GM12875 (cell line): ENCODE data around the gene CHMP4B.

Experiments
- H3K4me3 ChIP-seq: one replicate; pipeline ENCODE4 v1.5.1; 2011; ENCODE audit warnings: low read depth, low read length, control low read depth
- CTCF ChIP-seq: IDR thresholded peaks from 2 replicates; pipeline ENCODE4 v1.5.1; 2011; ENCODE audit warnings: low read depth, mild to moderate bottlenecking, control low read depth, inconsistent platforms, low read length, moderate library complexity, borderline replicate concordance; ENCODE audit not compliant: insufficient read depth

CHMP4B gene

DNA sequence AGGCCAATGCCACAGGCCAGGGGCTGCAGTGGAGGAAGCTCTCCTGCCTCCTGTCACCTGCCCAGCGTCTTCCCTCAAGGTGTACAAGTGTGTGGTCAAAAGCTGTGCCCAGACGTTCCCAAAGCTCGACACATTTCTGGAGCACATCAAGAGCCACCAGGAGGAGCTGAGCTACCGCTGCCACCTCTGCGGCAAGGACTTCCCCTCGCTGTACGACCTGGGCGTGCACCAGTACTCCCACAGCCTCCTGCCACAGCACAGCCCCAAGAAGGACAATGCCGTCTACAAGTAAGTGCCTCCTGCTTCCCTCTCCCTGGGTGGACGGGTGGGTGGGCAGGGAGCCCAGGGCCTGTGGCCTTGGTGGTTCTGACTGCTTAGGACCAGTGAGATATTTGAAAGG, 41.1 kb upstream of the CHMP4B start:
- H3K4me3 ChIP-seq: no peak overlapping the region
- TF ChIP-seq CTCF: no peak

GRCh38 chr20:33771938-33772337, 39.2 kb upstream of the CHMP4B start:
- H3K4me3 ChIP-seq: no peak overlapping the region
- TF ChIP-seq CTCF: no peak

DNA sequence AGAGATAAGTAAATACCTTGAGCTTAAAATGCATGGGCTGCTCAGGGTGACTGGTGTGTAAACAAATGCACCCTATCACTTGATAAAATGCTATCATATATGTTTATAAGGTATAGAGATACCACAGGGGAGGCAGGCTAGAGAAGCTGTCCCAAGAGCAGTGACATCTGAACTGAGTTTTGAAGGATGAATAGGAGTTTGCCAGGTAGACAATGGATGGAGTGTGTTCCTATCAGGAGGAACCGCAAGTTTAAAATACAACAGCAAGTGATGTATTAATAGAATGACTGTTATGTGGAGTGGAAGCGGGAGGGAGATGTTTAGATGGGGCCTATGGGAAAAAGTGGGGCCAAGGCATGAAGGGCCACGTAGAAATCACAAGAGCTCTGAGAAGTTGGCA, 38.7 kb upstream of the CHMP4B start:
- no peak for TF ChIP-seq CTCF
- no peak overlapping the region for H3K4me3 ChIP-seq

DNA sequence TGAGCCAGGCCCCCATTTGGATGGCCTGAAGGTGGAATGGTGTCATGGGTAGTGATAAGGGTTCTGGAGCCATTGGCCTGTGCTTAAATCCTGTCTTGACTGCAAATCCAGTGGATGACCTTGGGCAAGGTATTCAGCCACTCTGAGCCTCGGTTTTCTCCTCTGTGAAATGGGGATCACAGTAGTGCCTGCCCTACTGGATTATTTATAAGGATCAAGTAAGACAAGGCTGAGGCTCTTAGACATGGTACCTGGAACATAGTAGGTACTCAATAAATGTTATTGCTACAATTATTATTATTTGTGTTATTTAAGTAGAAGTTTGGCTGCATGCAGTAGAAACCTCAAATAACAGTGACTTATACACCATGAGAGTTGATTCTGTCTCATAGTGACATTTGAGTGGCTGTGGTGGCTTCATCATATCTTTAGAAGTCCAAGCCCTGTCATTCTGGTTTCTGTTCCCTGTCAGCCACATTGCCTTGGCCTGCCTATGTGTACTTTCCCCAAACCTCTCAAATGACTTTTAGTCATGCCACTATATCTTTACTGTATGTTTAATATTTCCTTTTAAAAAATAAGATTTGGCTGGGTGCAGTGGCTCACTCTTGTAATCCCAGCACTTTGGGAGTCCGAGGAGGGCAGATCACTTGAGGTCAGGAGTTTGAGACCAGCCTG, 37.6 kb upstream of the CHMP4B start:
- TF ChIP-seq CTCF: no peak
- no peak overlapping the region for H3K4me3 ChIP-seq

DNA sequence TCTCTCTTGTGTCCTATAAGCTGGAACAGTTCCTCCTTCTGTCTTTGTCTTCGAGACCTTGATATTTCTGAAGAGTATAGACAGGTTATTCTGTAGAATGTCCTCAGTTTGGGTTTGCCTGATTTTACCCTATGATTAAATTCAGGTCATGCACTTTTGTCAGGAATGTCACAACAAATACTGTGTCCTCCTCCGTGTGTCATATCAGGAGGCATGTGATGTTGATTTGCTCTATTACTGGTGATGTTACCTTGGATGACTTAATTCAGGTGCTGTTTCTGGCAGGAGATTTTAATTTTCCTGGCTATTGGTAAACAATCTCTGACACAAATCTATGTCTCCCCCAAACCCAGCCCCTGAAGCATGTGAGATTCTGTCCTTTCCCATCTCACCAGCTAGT, 33.3 kb upstream of the CHMP4B start:
- H3K4me3 ChIP-seq: no peak overlapping the region
- TF ChIP-seq CTCF: no peak

DNA sequence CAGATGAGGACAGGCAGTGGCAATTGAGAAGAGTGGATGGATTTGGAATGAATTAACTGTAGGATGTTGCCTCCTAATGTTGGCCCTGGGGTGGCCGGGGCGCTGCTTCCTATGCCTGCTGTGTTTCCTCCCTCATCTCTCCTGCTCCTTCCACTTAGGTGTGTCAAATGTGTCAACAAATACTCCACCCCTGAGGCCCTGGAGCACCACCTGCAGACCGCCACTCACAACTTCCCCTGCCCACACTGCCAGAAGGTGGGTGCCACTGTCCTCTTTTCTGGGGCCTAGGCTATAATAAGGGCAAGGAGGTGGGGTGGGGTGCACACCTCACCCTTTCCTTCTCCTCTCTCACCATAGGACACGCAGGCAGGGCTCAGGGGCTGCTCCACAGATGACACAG, 30.0 kb upstream of the CHMP4B start:
- TF ChIP-seq CTCF: no peak
- H3K4me3 ChIP-seq: no peak overlapping the region

DNA sequence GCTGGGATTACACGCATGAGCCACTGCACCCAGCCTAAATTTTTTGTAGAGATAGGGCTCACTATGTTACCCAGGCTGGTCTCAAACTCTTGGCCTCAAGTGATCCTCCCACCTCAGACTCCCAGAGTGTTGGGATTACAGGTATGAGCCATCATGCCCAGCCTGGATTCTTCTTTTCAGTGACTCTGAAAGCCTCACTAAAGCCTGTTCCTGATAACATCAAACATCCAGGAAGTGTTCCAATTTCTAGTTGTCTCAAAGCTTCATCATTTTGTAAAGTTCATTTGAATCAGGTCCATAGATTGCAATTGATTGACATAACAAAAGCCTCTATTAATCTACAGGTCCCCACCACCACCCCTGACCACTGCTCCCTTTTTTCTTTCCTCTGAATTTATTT, 29.2 kb upstream of the CHMP4B start:
- no peak overlapping the region for H3K4me3 ChIP-seq
- no peak for TF ChIP-seq CTCF
